Measurements from ENCODE around the gene STK39. TPM values are rescaled to one million over a fixed set of nuclear protein-coding genes. Genes with fewer than 3 reads are reported as not detected.

The STK39 gene
- total RNA-seq, 3 donors from 2014 or later = 16.4 to 22.9 (median 19.2) TPM

DNA sequence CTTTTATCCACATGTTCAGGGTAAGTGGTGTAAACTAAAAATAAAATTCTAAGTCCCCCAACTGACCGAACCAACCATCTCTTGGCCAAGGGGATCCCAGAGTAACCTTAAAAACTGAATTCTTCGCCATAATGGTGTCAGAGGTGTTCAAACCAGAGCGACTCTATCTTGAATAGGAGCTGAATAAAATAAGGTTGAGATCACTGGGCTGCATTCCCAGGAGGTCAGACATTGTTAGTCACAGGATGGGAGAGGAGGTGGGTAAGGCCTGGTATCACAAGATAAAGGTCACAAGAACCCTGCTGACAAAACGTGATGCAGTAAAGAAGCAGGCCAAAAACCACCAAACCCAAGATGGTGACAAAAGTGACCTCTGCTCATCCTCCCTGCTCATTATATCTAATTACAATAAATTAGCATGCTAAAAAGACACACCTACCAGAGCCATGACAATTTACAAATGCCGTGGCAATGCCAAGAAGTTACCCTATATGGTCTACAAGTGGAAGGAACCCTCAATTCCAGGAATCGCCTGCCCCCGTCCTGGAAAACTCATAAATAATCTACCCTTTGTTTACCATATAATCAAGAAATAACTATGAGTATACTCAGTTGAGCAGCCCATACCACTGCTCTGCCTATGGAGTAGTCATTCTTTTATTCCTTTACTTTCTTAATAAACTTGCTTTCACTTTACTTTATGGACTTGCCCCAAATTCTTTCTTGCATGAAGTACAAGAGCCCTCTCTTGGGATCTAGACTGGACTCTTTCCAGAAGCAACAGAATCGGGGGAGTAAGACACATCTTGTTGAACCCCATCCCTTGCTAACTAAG, 302.4 kb downstream of the STK39 start:
- intact Hi-C loops (cut with DNase I; ENCODE audit: low total_unique reads) = no loop called here

GRCh38 chr2:167943897-167944296, 303.5 kb downstream of the STK39 start:
- TF ChIP-seq CTCF (IDR thresholded peaks at IDR 0.05) = no peak
- intact Hi-C loops (cut with DNase I; ENCODE audit: low total_unique reads) = no loop called here
- Histone ChIP-seq H3K27me3 (no peaks in the 10 kb centered on the region), H3K36me3 (no peaks in the 10 kb centered on the region), H3K9me3 (no peaks in the 10 kb centered on the region), H3K4me1 (no peaks in the 10 kb centered on the region), H3K27ac (no peak overlapping the region), H3K4me3 (no peak overlapping the region)
- DNase-seq (ENCODE audit: low spot score in 2 of 2) = no peak

More for the DNA sequence above, 302.4 kb downstream of the STK39 start:
- no peaks in the 10 kb centered on the region for H3K9me3 ChIP-seq
- TF ChIP-seq POLR2A (IDR thresholded peaks at IDR 0.05) = no peak
- TF ChIP-seq POLR2AphosphoS5 (IDR thresholded peaks at IDR 0.05) = no peak
- TF ChIP-seq CTCF (IDR thresholded peaks at IDR 0.05) = no peak
- no peak overlapping the region for H3K4me3 ChIP-seq
- no peaks in the 10 kb centered on the region for H3K36me3 ChIP-seq
- no peaks in the 10 kb centered on the region for H3K4me1 ChIP-seq
- DNase-seq (ENCODE audit: low spot score in 2 of 2) = no peak
- no peak overlapping the region for H3K27ac ChIP-seq
- no peaks in the 10 kb centered on the region for H3K27me3 ChIP-seq

- TF ChIP-seq POLR2AphosphoS5 (IDR thresholded peaks at IDR 0.05) = no peak
- Histone ChIP-seq H3K27ac (no peak overlapping the region), H3K4me1 (no peaks in the 10 kb centered on the region), H3K4me3 (no peak overlapping the region), H3K9me3 (no peaks in the 10 kb centered on the region), H3K27me3 (no peaks in the 10 kb centered on the region), H3K36me3 (no peaks in the 10 kb centered on the region)
- DNase-seq (ENCODE audit: low spot score in 2 of 2) = no peak
- intact Hi-C loops (cut with DNase I; ENCODE audit: low total_unique reads) = no loop called here
Observed at GRCh38 chr2:167943368-167943767, 304.0 kb downstream of the STK39 start.

DNA sequence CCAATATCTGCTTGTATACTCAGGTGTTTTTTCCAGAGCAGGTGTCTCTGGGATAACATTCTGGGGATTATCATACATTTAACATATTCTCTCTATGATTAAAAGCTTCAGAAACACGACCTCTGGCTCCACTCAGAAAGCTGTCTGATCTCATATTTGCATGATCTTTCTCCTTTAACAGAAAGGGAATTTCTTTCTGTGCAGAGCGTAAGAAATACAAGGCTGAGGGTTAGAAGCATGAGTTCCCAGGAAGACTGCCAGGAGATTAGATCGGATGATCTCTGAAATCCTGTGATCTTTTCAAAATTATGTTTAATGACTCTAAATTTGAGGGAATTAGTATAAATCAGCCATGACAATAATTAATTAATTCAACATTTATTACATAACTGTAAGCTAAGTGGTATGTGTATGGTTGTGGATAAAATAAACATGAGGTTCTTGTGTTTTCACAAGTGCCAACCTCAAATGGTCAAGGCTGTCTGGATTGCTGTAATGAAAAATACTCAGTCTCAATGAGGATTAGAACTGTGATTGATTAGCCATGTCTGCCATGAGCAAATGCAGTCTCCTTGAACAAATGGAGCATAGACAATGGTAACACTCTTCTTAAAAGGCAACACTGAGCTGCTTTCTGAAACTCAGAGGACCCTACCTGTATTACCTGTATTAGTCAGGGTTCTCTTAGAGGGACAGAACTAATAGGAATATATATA, 304.9 kb downstream of the STK39 start:
- Histone ChIP-seq H3K27me3 (no peaks in the 10 kb centered on the region), H3K9me3 (no peaks in the 10 kb centered on the region), H3K4me1 (no peaks in the 10 kb centered on the region), H3K4me3 (no peak overlapping the region), H3K27ac (no peak overlapping the region), H3K36me3 (no peaks in the 10 kb centered on the region)
- no peak for DNase-seq (ENCODE audit: low spot score in 2 of 2)
- TF ChIP-seq CTCF (IDR thresholded peaks at IDR 0.05) (no peak), POLR2AphosphoS5 (IDR thresholded peaks at IDR 0.05) (no peak)
- intact Hi-C loops (cut with DNase I; ENCODE audit: low total_unique reads) = no loop called here

DNA sequence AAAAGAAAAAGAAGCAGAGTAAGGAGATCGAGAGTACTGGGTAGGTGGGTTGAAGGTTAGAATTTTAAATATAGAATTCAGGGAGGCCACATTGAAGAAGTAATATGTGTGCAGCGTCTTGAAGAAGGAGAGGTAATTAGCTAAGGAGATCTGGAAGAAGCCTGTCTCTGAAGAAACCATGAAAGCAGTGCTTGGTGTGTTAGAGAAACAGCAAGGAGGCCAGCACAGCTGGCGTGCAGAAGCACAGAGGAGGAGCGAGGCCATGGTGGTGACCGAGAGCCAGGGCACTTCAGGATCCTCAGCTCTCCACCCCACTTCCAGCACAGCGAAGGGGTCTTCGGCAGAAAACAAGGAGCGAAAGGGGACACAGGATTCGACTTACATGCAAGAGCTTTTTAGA, 305.8 kb downstream of the STK39 start:
- TF ChIP-seq POLR2AphosphoS5 (IDR thresholded peaks at IDR 0.05) (no peak), CTCF (IDR thresholded peaks at IDR 0.05) (no peak), POLR2A (IDR thresholded peaks at IDR 0.05) (no peak)
- Histone ChIP-seq H3K27ac (no peak overlapping the region), H3K9me3 (no peaks in the 10 kb centered on the region), H3K27me3 (no peaks in the 10 kb centered on the region), H3K4me3 (no peak overlapping the region), H3K36me3 (no peaks in the 10 kb centered on the region), H3K4me1 (no peaks in the 10 kb centered on the region)
- no peak for DNase-seq (ENCODE audit: low spot score in 2 of 2)
- intact Hi-C loops (cut with DNase I; ENCODE audit: low total_unique reads) = no loop called here
